Measurements from ENCODE around the gene TARDBP.

- TF ChIP-seq, protein P1, sequence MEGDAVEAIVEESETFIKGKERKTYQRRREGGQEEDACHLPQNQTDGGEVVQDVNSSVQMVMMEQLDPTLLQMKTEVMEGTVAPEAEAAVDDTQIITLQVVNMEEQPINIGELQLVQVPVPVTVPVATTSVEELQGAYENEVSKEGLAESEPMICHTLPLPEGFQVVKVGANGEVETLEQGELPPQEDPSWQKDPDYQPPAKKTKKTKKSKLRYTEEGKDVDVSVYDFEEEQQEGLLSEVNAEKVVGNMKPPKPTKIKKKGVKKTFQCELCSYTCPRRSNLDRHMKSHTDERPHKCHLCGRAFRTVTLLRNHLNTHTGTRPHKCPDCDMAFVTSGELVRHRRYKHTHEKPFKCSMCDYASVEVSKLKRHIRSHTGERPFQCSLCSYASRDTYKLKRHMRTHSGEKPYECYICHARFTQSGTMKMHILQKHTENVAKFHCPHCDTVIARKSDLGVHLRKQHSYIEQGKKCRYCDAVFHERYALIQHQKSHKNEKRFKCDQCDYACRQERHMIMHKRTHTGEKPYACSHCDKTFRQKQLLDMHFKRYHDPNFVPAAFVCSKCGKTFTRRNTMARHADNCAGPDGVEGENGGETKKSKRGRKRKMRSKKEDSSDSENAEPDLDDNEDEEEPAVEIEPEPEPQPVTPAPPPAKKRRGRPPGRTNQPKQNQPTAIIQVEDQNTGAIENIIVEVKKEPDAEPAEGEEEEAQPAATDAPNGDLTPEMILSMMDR (IDR thresholded peaks at IDR 0.05 in 2 of 3, conservative IDR thresholded peaks at IDR 0.05 in 1 of 3; ENCODE audit: borderline replicate concordance in 1 of 3, insufficient read depth in 1 of 3, low read depth in 2 of 3, low read length in 2 of 3): no peak
- TF ChIP-seq JUND (IDR thresholded peaks at IDR 0.05) (no peak), EZH2 (IDR thresholded peaks at IDR 0.05) (no peak), SP1 (IDR thresholded peaks at IDR 0.05; ENCODE audit: low read depth) (no peak), POLR2AphosphoS5 (IDR thresholded peaks at IDR 0.05; ENCODE audit: low read depth, low read length) (no peak), ZNF274 (IDR thresholded peaks at IDR 0.05; ENCODE audit: low read depth, low read length) (no peak), POLR2A (IDR thresholded peaks at IDR 0.05; ENCODE audit: borderline replicate concordance, extremely low read depth, insufficient read depth, insufficient read length) (no peak), SRF (IDR thresholded peaks at IDR 0.05; ENCODE audit: low read depth) (no peak), ATF3 (IDR thresholded peaks at IDR 0.05) (no peak), CEBPB (IDR thresholded peaks at IDR 0.05; ENCODE audit: low read depth) (no peak)
- TF ChIP-seq, protein P2, sequence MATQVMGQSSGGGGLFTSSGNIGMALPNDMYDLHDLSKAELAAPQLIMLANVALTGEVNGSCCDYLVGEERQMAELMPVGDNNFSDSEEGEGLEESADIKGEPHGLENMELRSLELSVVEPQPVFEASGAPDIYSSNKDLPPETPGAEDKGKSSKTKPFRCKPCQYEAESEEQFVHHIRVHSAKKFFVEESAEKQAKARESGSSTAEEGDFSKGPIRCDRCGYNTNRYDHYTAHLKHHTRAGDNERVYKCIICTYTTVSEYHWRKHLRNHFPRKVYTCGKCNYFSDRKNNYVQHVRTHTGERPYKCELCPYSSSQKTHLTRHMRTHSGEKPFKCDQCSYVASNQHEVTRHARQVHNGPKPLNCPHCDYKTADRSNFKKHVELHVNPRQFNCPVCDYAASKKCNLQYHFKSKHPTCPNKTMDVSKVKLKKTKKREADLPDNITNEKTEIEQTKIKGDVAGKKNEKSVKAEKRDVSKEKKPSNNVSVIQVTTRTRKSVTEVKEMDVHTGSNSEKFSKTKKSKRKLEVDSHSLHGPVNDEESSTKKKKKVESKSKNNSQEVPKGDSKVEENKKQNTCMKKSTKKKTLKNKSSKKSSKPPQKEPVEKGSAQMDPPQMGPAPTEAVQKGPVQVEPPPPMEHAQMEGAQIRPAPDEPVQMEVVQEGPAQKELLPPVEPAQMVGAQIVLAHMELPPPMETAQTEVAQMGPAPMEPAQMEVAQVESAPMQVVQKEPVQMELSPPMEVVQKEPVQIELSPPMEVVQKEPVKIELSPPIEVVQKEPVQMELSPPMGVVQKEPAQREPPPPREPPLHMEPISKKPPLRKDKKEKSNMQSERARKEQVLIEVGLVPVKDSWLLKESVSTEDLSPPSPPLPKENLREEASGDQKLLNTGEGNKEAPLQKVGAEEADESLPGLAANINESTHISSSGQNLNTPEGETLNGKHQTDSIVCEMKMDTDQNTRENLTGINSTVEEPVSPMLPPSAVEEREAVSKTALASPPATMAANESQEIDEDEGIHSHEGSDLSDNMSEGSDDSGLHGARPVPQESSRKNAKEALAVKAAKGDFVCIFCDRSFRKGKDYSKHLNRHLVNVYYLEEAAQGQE (IDR thresholded peaks at IDR 0.05; ENCODE audit: low read depth): no peak
Observed at GRCh38 chr1:10990828-10991227, 21.6 kb upstream of the TARDBP start.

All from HCT116 (cell line).